CD14-positive monocyte (primary cell): ENCODE results near the gene MORC2. TPM values are rescaled to one million over a fixed set of nuclear protein-coding genes. Genes with fewer than 3 reads are reported as not detected.

Experiments used
- DNase-seq, 3 donors: peaks; one replicate each; pipeline ENCODE4 v3.0.0-alpha.2; 2011 to 2022
- H2AFZ ChIP-seq: 2 replicates; pipeline ENCODE4 v1.6.0; 2012; ENCODE audit warnings: mild to moderate bottlenecking, low read depth, low read length, inconsistent platforms; ENCODE audit not compliant: insufficient read depth, poor library complexity, severe bottlenecking
- H3K27ac ChIP-seq, 2 donors: 1 replicate in 1 of 2; 2 replicates in 1 of 2; pipeline ENCODE4 v1.5.1; 2012 to 2013; ENCODE audit warnings: low read length in 2 of 2, control low read depth in 1 of 2, inconsistent platforms in 1 of 2, low read depth in 1 of 2, mild to moderate bottlenecking in 1 of 2
- H3K27me3 ChIP-seq, 2 donors: one replicate each; pipeline versions ENCODE4 v1.6.0 to v1.6.1; 2011 to 2013; ENCODE audit warnings: low read length in 2 of 2; ENCODE audit not compliant: control insufficient read depth in 2 of 2, insufficient read depth in 2 of 2
- H3K36me3 ChIP-seq, 2 donors: replicated peaks in 1 of 2; 1 replicate in 1 of 2; 2 replicates in 1 of 2; pipeline versions ENCODE4 v1.5.1 to v1.6.1; 2012 to 2013; ENCODE audit warnings: low read length in 2 of 2, control low read depth in 1 of 2, inconsistent platforms in 1 of 2, mild to moderate bottlenecking in 1 of 2; ENCODE audit not compliant: insufficient read depth in 2 of 2, control insufficient read depth in 1 of 2
- H3K4me1 ChIP-seq, 2 donors: 1 replicate in 1 of 2; 2 replicates in 1 of 2; pipeline versions ENCODE4 v1.5.1 to v1.6.1; 2012 to 2013; ENCODE audit warnings: low read length in 2 of 2, control low read depth in 1 of 2, inconsistent platforms in 1 of 2, mild to moderate bottlenecking in 1 of 2, moderate library complexity in 1 of 2; ENCODE audit not compliant: insufficient read depth in 2 of 2, control insufficient read depth in 1 of 2
- H3K4me2 ChIP-seq: replicated peaks from 2 replicates; pipeline ENCODE3; 2012; ENCODE audit warnings: low read length, moderate library complexity, mild to moderate bottlenecking; ENCODE audit not compliant: poor library complexity, severe bottlenecking; ENCODE audit errors: extremely low read depth
- H3K4me3 ChIP-seq, 3 experiments: fragments of 200-600 bp in 1 of 3; sonication (generic) in 1 of 3; replicated peaks in 1 of 3; 1 replicate in 2 of 3; 2 replicates in 1 of 3; pipeline ENCODE4 v1.5.1; 2011 to 2013; ENCODE audit warnings: low read length in 3 of 3, mild to moderate bottlenecking in 3 of 3, control low read depth in 2 of 3, low read depth in 2 of 3, inconsistent platforms in 1 of 3, moderate library complexity in 1 of 3
- H3K79me2 ChIP-seq: 2 replicates; pipeline ENCODE4 v1.6.0; 2012; ENCODE audit warnings: mild to moderate bottlenecking, control low read depth, inconsistent platforms, low read length, moderate library complexity; ENCODE audit not compliant: insufficient read depth
- H3K9ac ChIP-seq: 2 replicates; pipeline ENCODE4 v1.6.0; 2017; ENCODE audit warnings: low read length, mild to moderate bottlenecking; ENCODE audit not compliant: insufficient read depth, poor library complexity, severe bottlenecking
- H3K9me3 ChIP-seq, 2 donors: replicated peaks in 1 of 2; 1 replicate in 1 of 2; 2 replicates in 1 of 2; pipeline versions ENCODE4 v1.5.1 to v1.6.1; 2012 to 2013; ENCODE audit warnings: low read length in 2 of 2, control low read depth in 1 of 2; ENCODE audit not compliant: control insufficient read depth in 1 of 2, insufficient read depth in 1 of 2
- H4K20me1 ChIP-seq: 2 replicates; pipeline ENCODE4 v1.6.0; 2012; ENCODE audit warnings: mild to moderate bottlenecking, low read length, control low read depth, moderate library complexity; ENCODE audit not compliant: insufficient read depth
- H3K27ac Mint-ChIP-seq, 7 donors: one replicate each; pipeline ENCODE4 v1.8.0; 2020; ENCODE audit warnings: mild to moderate bottlenecking in 7 of 7, mixed read lengths in 7 of 7, moderate library complexity in 6 of 7, inconsistent platforms in 2 of 7
- H3K27me3 Mint-ChIP-seq, 3 donors: one replicate each; pipeline ENCODE4 v1.8.0; 2021 to 2022; ENCODE audit warnings: low read depth in 3 of 3, mild to moderate bottlenecking in 3 of 3, mixed read lengths in 3 of 3, moderate library complexity in 3 of 3, inconsistent platforms in 1 of 3
- H3K36me3 Mint-ChIP-seq, 2 donors: one replicate each; pipeline ENCODE4 v1.8.0; 2020; ENCODE audit warnings: mixed read lengths in 2 of 2, inconsistent platforms in 1 of 2, mild to moderate bottlenecking in 1 of 2
- H3K4me1 Mint-ChIP-seq: one replicate; pipeline ENCODE4 v1.8.0; 2020; ENCODE audit warnings: mild to moderate bottlenecking, mixed read lengths
- H3K4me3 Mint-ChIP-seq, 2 donors: one replicate each; pipeline ENCODE4 v1.8.0; 2020; ENCODE audit warnings: mild to moderate bottlenecking in 2 of 2, mixed read lengths in 2 of 2, moderate library complexity in 1 of 2
- H3K9me3 Mint-ChIP-seq, 7 donors: one replicate each; pipeline ENCODE4 v1.8.0; 2020 to 2022; ENCODE audit warnings: mixed read lengths in 7 of 7, mild to moderate bottlenecking in 6 of 7, moderate library complexity in 6 of 7, inconsistent platforms in 2 of 7
- CTCF ChIP-seq: fragments of 200-600 bp; IDR thresholded peaks from one replicate; pipeline ENCODE4 v1.8.0; 2022; ENCODE audit warnings: antibody characterized with exemption, mild to moderate bottlenecking
- WGBS: methylation state at CpG from one replicate; pipeline ENCODE4 v1.1.5; 2013; ENCODE audit warnings: missing lambda C conversion rate; ENCODE audit not compliant: insufficient coverage; 5-methylcytosine and 5-hydroxymethylcytosine counted together
- intact Hi-C, 2 donors: fragments of 100-400 bp; cut with micrococcal nuclease; formaldehyde crosslinking; loops; one replicate each; pipeline versions ENCODE4 v1.15.0 to v1.15.1; 2023
- polyA plus RNA-seq, 3 donors: library from polyadenylated mRNA; depleted of rRNA in 1 of 3; unstranded in 2 of 3; stranded (reverse) in 1 of 3; fragments of 300-500 nt in 2 of 3; fragments of >200 nt in 1 of 3; fragmentation: Illumina TruSeq in 2 of 3; gene quantifications; 1 replicate in 2 of 3; 2 replicates in 1 of 3; pipeline ENCODE4 v1.2.3, GENCODE V29; 2012 to 2021

MORC2 gene
- polyA plus RNA-seq, 3 donors, result 2.1 to 6.0 (median 2.4) TPM

DNA sequence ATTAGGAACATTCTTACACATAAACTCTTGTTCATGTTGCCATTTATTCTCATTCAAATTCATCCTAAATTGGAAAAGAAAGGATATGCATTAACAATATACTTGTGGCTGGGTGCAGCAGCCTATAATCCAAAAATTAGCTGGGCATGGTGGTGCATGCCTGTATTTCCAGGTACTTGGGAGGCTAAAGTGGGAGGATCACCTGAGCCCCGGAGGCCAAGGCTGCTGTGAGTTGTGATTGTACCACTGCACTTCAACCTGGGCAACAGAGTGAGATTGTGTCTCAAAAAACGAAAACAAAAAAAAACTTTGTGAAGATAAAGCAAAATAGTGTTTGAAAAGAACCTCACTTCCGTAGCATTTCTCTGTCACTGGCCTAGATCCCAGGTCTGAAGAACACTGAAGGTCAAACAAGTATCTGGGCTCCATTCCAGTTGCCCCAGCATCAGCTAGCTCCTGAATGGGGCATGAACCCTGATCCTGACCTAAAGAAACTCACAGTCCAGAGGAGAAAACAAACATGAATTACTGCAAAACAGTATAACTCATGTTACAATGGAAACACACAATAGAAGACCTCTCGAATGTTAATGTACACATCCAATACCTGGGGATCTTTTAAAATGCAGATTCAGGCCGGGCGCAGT, 32.7 kb upstream of the MORC2 start:
- no peak overlapping the region for H3K27ac ChIP-seq
- no peak overlapping the region for H3K9ac ChIP-seq
- DNase-seq, result no peak
- Mint-ChIP-seq H3K27me3 (peaks cover 2 to 9% (median 8%) of the 10 kb centered on the region in 3 donors), H3K4me3 (no peak overlapping the region), H3K36me3 (no peaks in the 10 kb centered on the region), H3K4me1 (peaks cover 12% of the 10 kb centered on the region), H3K9me3 (peaks cover 3 to 16% (median 12%) of the 10 kb centered on the region in 7 donors), H3K27ac (no peak overlapping the region)
- intact Hi-C loops, result no loop called here
- no peaks in the 10 kb centered on the region for H3K79me2 ChIP-seq
- H2AFZ ChIP-seq, result no peak overlapping the region
- no peaks in the 10 kb centered on the region for H3K27me3 ChIP-seq
- no peaks in the 10 kb centered on the region for H4K20me1 ChIP-seq
- H3K4me2 ChIP-seq, result no peak overlapping the region
- no peak overlapping the region for H3K4me3 ChIP-seq
- WGBS, result 94% methylated on average over 2 of the region's 6 CpGs
- H3K36me3 ChIP-seq, result no peaks in the 10 kb centered on the region
- peaks cover 16 to 18% of the 10 kb centered on the region in 2 donors for H3K4me1 ChIP-seq
- TF ChIP-seq CTCF, result no peak
- H3K9me3 ChIP-seq, result peaks cover 5 to 12% of the 10 kb centered on the region in 2 donors

DNA sequence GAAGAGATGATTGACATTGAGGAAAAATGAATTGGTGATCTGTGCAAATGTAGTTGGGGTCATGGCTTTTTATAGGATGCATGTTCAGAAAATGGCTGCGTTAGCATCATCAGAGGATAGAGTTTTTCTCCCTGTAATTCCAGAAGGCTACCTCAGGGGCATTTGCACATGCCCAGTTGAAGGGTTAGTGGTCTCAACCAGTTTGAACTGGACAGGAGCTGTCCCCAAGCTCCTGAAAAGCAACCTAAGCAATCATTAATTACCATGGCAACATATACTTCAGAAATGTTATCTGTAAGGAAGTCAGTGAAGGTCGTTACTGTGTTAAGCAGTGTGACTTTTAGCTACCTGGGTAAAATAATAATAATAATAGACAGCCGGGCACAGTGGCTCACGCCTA, 29.8 kb upstream of the MORC2 start:
- Histone ChIP-seq H3K9me3 (no peaks in the 10 kb centered on the region), H3K27ac (no peak overlapping the region), H3K4me3 (no peak overlapping the region), H2AFZ (no peak overlapping the region), H3K36me3 (no peaks in the 10 kb centered on the region), H3K27me3 (no peaks in the 10 kb centered on the region), H3K4me2 (no peak overlapping the region), H3K9ac (no peak overlapping the region), H3K4me1 (peaks cover 33 to 35% of the 10 kb centered on the region in 2 donors), H4K20me1 (no peaks in the 10 kb centered on the region), H3K79me2 (no peaks in the 10 kb centered on the region)
- TF ChIP-seq CTCF, result no peak
- H3K9me3 Mint-ChIP-seq, result peaks cover 0 to 3% (median under 1%) of the 10 kb centered on the region in 7 donors
- peaks cover 31% of the 10 kb centered on the region for H3K4me1 Mint-ChIP-seq
- no peak for DNase-seq
- WGBS, result 100% methylated on average over 1 of the region's 4 CpGs
- peak overlapping the region in 2 of 7 donors; percentile 47 to 57 for H3K27ac Mint-ChIP-seq
- no peaks in the 10 kb centered on the region for H3K36me3 Mint-ChIP-seq
- H3K27me3 Mint-ChIP-seq, result peaks cover 2 to 4% (median 3%) of the 10 kb centered on the region in 3 donors
- intact Hi-C loops, result no loop called here
- no peak overlapping the region for H3K4me3 Mint-ChIP-seq
